Measurements from ENCODE around the gene PRKG1. TPM values are rescaled to one million over a fixed set of nuclear protein-coding genes. Genes with fewer than 3 reads are reported as not detected.
A peak's percentile ranks its signal among the peaks of the same experiment; 100 is the strongest.

PRKG1 gene
- total RNA-seq, 2 donors from 2014 or later: 145 to 381 TPM

- H3K9me3 ChIP-seq: no peaks in the 10 kb centered on the region
- peaks cover 25 to 75% of the 10 kb centered on the region in 2 donors for H3K4me1 ChIP-seq (ENCODE audit: control insufficient read depth in 1 of 2, low read depth in 2 of 2)
- no peak overlapping the region for H3K4me3 ChIP-seq
- TF ChIP-seq, protein P1, sequence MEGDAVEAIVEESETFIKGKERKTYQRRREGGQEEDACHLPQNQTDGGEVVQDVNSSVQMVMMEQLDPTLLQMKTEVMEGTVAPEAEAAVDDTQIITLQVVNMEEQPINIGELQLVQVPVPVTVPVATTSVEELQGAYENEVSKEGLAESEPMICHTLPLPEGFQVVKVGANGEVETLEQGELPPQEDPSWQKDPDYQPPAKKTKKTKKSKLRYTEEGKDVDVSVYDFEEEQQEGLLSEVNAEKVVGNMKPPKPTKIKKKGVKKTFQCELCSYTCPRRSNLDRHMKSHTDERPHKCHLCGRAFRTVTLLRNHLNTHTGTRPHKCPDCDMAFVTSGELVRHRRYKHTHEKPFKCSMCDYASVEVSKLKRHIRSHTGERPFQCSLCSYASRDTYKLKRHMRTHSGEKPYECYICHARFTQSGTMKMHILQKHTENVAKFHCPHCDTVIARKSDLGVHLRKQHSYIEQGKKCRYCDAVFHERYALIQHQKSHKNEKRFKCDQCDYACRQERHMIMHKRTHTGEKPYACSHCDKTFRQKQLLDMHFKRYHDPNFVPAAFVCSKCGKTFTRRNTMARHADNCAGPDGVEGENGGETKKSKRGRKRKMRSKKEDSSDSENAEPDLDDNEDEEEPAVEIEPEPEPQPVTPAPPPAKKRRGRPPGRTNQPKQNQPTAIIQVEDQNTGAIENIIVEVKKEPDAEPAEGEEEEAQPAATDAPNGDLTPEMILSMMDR (IDR thresholded peaks at IDR 0.05): no peak
- DNase-seq (ENCODE audit: low spot score) (no peak), ATAC-seq (ENCODE audit: insufficient number of reproducible peaks, low FRiP score, low read depth) (no peak)
- H3K36me3 ChIP-seq: no peaks in the 10 kb centered on the region
- no peaks in the 10 kb centered on the region for H3K27me3 ChIP-seq (replicated peaks; ENCODE audit: insufficient read depth)
- H3K27ac ChIP-seq: peak overlapping the region; percentile 67 to 70
These were observed 25.5 kb upstream of the PRKG1 start for GRCh38 chr10:51048792-51049191.

DNA sequence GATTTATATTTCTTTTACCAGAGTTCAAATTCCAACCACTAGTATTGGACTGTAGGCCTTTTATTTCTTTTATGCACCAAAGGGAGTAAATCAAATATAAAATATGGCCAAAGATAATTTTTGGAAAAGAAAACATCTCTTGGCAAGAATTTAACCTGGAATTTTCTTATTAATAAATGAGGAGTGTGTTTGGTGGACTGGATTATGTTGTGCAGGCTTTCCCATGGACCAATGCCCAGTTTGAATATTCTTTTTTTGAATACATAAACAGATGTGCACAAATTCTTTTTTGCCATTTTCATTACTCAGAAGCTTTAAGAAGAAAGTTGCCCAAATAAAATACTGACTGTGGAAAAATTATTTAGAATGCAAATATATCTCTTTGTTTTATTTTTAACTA lies 22.1 kb upstream of the PRKG1 start:
- ATAC-seq (ENCODE audit: insufficient number of reproducible peaks, low FRiP score, low read depth) (no peak), DNase-seq (ENCODE audit: low spot score) (no peak)
- Histone ChIP-seq H3K27me3 (replicated peaks; ENCODE audit: insufficient read depth) (no peaks in the 10 kb centered on the region), H3K36me3 (no peaks in the 10 kb centered on the region), H3K9me3 (no peaks in the 10 kb centered on the region), H3K4me3 (no peak overlapping the region), H3K27ac (peak overlapping the region in 1 of 2 donors; percentile 66), H3K4me1 (ENCODE audit: control insufficient read depth in 1 of 2, low read depth in 2 of 2) (peaks cover 29 to 66% of the 10 kb centered on the region in 2 donors)
- TF ChIP-seq, protein P1 (IDR thresholded peaks at IDR 0.05): no peak

DNA sequence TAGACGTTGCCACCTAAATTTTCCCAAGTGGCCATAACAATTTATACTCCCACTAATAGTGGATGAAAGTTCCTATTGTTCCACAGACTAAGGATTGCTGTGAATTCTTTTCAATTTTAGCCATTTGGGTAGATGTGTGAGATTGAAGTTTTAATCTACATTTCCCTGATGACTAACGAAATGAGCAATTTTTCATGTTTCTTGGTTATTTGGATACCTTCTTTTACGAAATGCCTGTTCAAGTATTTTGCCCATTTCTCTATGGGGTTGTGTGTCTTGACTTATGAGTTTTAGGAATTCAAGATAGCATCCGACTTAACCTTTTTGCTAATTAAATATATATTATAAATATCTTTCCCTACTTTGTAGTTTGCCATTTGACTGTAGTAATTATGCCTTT lies 16.4 kb upstream of the PRKG1 start:
- Histone ChIP-seq H3K27me3 (replicated peaks; ENCODE audit: insufficient read depth) (no peaks in the 10 kb centered on the region), H3K9me3 (no peaks in the 10 kb centered on the region), H3K4me3 (no peak overlapping the region), H3K27ac (no peak overlapping the region), H3K4me1 (ENCODE audit: control insufficient read depth in 1 of 2, low read depth in 2 of 2) (peaks cover 8 to 16% of the 10 kb centered on the region in 2 donors), H3K36me3 (no peaks in the 10 kb centered on the region)
- no peak for ATAC-seq (ENCODE audit: insufficient number of reproducible peaks, low FRiP score, low read depth)
- DNase-seq (ENCODE audit: low spot score): no peak
- TF ChIP-seq, protein P1 (IDR thresholded peaks at IDR 0.05): no peak

GRCh38 chr10:51063166-51063565 lies 11.1 kb upstream of the PRKG1 start:
- Histone ChIP-seq H3K4me3 (no peak overlapping the region), H3K27ac (no peak overlapping the region), H3K4me1 (ENCODE audit: control insufficient read depth in 1 of 2, low read depth in 2 of 2) (peaks cover 16 to 32% of the 10 kb centered on the region in 2 donors), H3K36me3 (no peaks in the 10 kb centered on the region), H3K27me3 (replicated peaks; ENCODE audit: insufficient read depth) (no peaks in the 10 kb centered on the region), H3K9me3 (no peaks in the 10 kb centered on the region)
- DNase-seq (ENCODE audit: low spot score): no peak
- TF ChIP-seq, protein P1 (IDR thresholded peaks at IDR 0.05): no peak
- ATAC-seq (ENCODE audit: insufficient number of reproducible peaks, low FRiP score, low read depth): no peak

GRCh38 chr10:51063659-51064535 lies 10.4 kb upstream of the PRKG1 start:
- no peak overlapping the region for H3K4me3 ChIP-seq
- DNase-seq (ENCODE audit: low spot score) (no peak), ATAC-seq (ENCODE audit: insufficient number of reproducible peaks, low FRiP score, low read depth) (no peak)
- H3K27ac ChIP-seq: no peak overlapping the region
- no peaks in the 10 kb centered on the region for H3K9me3 ChIP-seq
- TF ChIP-seq, protein P1 (IDR thresholded peaks at IDR 0.05): peak; percentile 50
- no peaks in the 10 kb centered on the region for H3K27me3 ChIP-seq (replicated peaks; ENCODE audit: insufficient read depth)
- peaks cover 16 to 37% of the 10 kb centered on the region in 2 donors for H3K4me1 ChIP-seq (ENCODE audit: control insufficient read depth in 1 of 2, low read depth in 2 of 2)
- H3K36me3 ChIP-seq: no peaks in the 10 kb centered on the region

Measured in thoracic aorta (tissue), 2 donors.